IMR-90 (cell line): Measurements from ENCODE around the gene PPIH. TPM values are rescaled to one million over a fixed set of nuclear protein-coding genes. Genes with fewer than 3 reads are reported as not detected.

ENCODE experiments used
- ATAC-seq: fragments of 200-7000 bp; cut with Tn5 transposase; 2 replicates; pipeline ENCODE4 v1.9.1; 2020; ENCODE audit warnings: low read depth, mild to moderate bottlenecking, moderate library complexity
- BruUV-seq: library from RNA; stranded (reverse); fragments of 400-500 nt; replicated peaks from 2 replicates; lab custom pipeline; 2021; lab: Mats Ljungman, UMichigan
- CTCF ChIA-PET: fragments of 300-600 bp; formaldehyde crosslinking; extraction: SDS; loops from one replicate; lab custom pipeline; 2021; ENCODE audit warnings: antibody characterized with exemption; lab: Yijun Ruan, JAX
- POLR2A ChIA-PET: fragments of 300-600 bp; sonication (Branson Sonifier 250); formaldehyde crosslinking; loops from one replicate; lab custom pipeline; 2022; ENCODE audit warnings: antibody characterized with exemption; ENCODE audit not compliant: unreplicated experiment; lab: Charles Lee
- DNase-seq: peaks from one replicate; pipeline ENCODE4 v3.0.0; 2013
- H2AFZ ChIP-seq: replicated peaks from 2 replicates; pipeline ENCODE3; 2013; ENCODE audit warnings: low read length, mild to moderate bottlenecking; ENCODE audit not compliant: poor library complexity
- H2AK5ac ChIP-seq: 2 replicates; pipeline ENCODE4 v1.6.1; 2013; ENCODE audit warnings: low read depth, low read length, inconsistent platforms
- H2AK9ac ChIP-seq: replicated peaks from 2 replicates; pipeline ENCODE3; 2013; ENCODE audit warnings: mild to moderate bottlenecking, low read depth, low read length, moderate library complexity; ENCODE audit not compliant: poor library complexity
- H2BK120ac ChIP-seq: 2 replicates; pipeline ENCODE4 v1.6.1; 2013; ENCODE audit warnings: low read depth, low read length, inconsistent platforms
- H2BK15ac ChIP-seq: 3 replicates; pipeline ENCODE4 v1.6.1; 2013; ENCODE audit warnings: low read depth, low read length, inconsistent platforms
- H2BK20ac ChIP-seq: 2 replicates; pipeline ENCODE4 v1.6.1; 2013; ENCODE audit warnings: low read depth, mild to moderate bottlenecking, inconsistent platforms, low read length, moderate library complexity
- H2BK5ac ChIP-seq: 2 replicates; pipeline ENCODE4 v1.6.1; 2013; ENCODE audit warnings: mild to moderate bottlenecking, low read depth, low read length, inconsistent platforms; ENCODE audit not compliant: poor library complexity, severe bottlenecking
- H3K14ac ChIP-seq: replicated peaks from 2 replicates; pipeline ENCODE4 v1.6.1; 2013; ENCODE audit warnings: low read depth, low read length, inconsistent platforms
- H3K18ac ChIP-seq: 2 replicates; pipeline ENCODE4 v1.6.1; 2013; ENCODE audit warnings: low read depth, low read length, control low read depth
- H3K23ac ChIP-seq: 2 replicates; pipeline ENCODE4 v1.6.1; 2013; ENCODE audit warnings: low read depth, low read length, inconsistent platforms
- H3K27ac ChIP-seq: 2 replicates; pipeline ENCODE4 v1.5.1; 2013; ENCODE audit warnings: mild to moderate bottlenecking, control low read depth, low read length; ENCODE audit not compliant: insufficient read depth
- H3K27me3 ChIP-seq: 2 replicates; pipeline ENCODE4 v1.6.1; 2013; ENCODE audit warnings: low read length; ENCODE audit not compliant: control insufficient read depth, insufficient read depth
- H3K36me3 ChIP-seq: 2 replicates; pipeline ENCODE4 v1.6.1; 2013; ENCODE audit warnings: low read length, mixed read lengths; ENCODE audit not compliant: control insufficient read depth, insufficient read depth
- H3K4ac ChIP-seq: 2 replicates; pipeline ENCODE4 v1.6.1; 2013; ENCODE audit warnings: low read depth, low read length, inconsistent platforms
- H3K4me1 ChIP-seq: 2 replicates; pipeline ENCODE4 v1.6.1; 2013; ENCODE audit warnings: low read length, mixed read lengths; ENCODE audit not compliant: control insufficient read depth, insufficient read depth
- H3K4me2 ChIP-seq: 2 replicates; pipeline ENCODE4 v1.6.1; 2013; ENCODE audit warnings: low read depth, mild to moderate bottlenecking, control low read depth, low read length, moderate library complexity
- H3K4me3 ChIP-seq: 2 replicates; pipeline ENCODE4 v1.5.1; 2013; ENCODE audit warnings: low read depth, mild to moderate bottlenecking, control low read depth, low read length, moderate library complexity; ENCODE audit not compliant: insufficient read depth
- H3K56ac ChIP-seq: 2 replicates; pipeline ENCODE4 v1.6.1; 2013; ENCODE audit warnings: low read length, inconsistent platforms; ENCODE audit not compliant: insufficient read depth; ENCODE audit errors: extremely low read depth
- H3K79me1 ChIP-seq, 2 experiments: 2 replicates each; pipeline ENCODE4 v1.6.1; 2013; ENCODE audit warnings: low read length in 2 of 2, inconsistent platforms in 1 of 2, low read depth in 1 of 2
- H3K9ac ChIP-seq: 2 replicates; pipeline ENCODE4 v1.6.1; 2013; ENCODE audit warnings: low read depth, low read length, control low read depth
- H3K9me1 ChIP-seq: 2 replicates; pipeline ENCODE4 v1.6.1; 2013; ENCODE audit warnings: low read length, inconsistent platforms; ENCODE audit not compliant: insufficient read depth
- H3K9me3 ChIP-seq: 2 replicates; pipeline ENCODE4 v1.6.1; 2013; ENCODE audit warnings: low read length; ENCODE audit not compliant: control insufficient read depth, insufficient read depth
- H4K20me1 ChIP-seq: 2 replicates; pipeline ENCODE4 v1.6.1; 2013; ENCODE audit warnings: low read length, inconsistent platforms; ENCODE audit not compliant: insufficient read depth
- H4K5ac ChIP-seq: 2 replicates; pipeline ENCODE4 v1.6.1; 2013; ENCODE audit warnings: mild to moderate bottlenecking, low read depth, low read length, control low read depth
- H4K8ac ChIP-seq, 2 experiments: 2 replicates each; pipeline ENCODE4 v1.6.1; 2013; ENCODE audit warnings: low read depth in 2 of 2, low read length in 2 of 2, control low read depth in 1 of 2, inconsistent platforms in 1 of 2
- H4K91ac ChIP-seq: 2 replicates; pipeline ENCODE4 v1.6.1; 2013; ENCODE audit warnings: low read depth, low read length, inconsistent platforms; ENCODE audit not compliant: insufficient read depth
- CHD1 ChIP-seq: IDR thresholded peaks from 2 replicates; pipeline ENCODE4 v1.6.1; 2012; ENCODE audit warnings: low read depth, low read length, improper control_type of control experiment
- FOS ChIP-seq: fragments of 150-350 bp; IDR thresholded peaks from 2 replicates; pipeline ENCODE4 v1.6.1; 2016; ENCODE audit warnings: low read depth, low read length
- MAFK ChIP-seq: IDR thresholded peaks from 2 replicates; pipeline ENCODE4 v1.6.1; 2012; ENCODE audit warnings: low read depth, low read length, improper control_type of control experiment
- MXI1 ChIP-seq: IDR thresholded peaks from 2 replicates; pipeline ENCODE4 v1.6.1; 2012; ENCODE audit warnings: low read depth, mild to moderate bottlenecking, low read length, moderate library complexity, borderline replicate concordance
- NFE2L2 ChIP-seq: fragments of 150-350 bp; IDR thresholded peaks from 2 replicates; pipeline ENCODE4 v1.6.1; 2016; ENCODE audit warnings: low read depth, mild to moderate bottlenecking, low read length
- dilution Hi-C: fragments of 300-500 bp; cut with HindIII; formaldehyde crosslinking; loops from one replicate; pipeline ENCODE4 v1.14.3; 2018; ENCODE audit warnings: low sequenced_read_pairs; ENCODE audit not compliant: unreplicated experiment
- in situ Hi-C: fragments of 300-500 bp; cut with MboI; formaldehyde crosslinking; loops from 3 replicates; pipeline ENCODE4 v1.14.3; 2019; ENCODE audit warnings: low sequenced_read_pairs, inconsistent platforms, mixed read lengths
- intact Hi-C: fragments of 100-400 bp; cut with micrococcal nuclease; formaldehyde crosslinking; loops from 2 replicates; pipeline ENCODE4 v1.10.0; 2022
- polyA plus RNA-seq, 3 experiments: library from polyadenylated mRNA; depleted of rRNA; stranded (reverse); fragments of >200 nt; gene quantifications; 2 replicates each; pipeline ENCODE4 v1.2.3, GENCODE V29; 2012; ENCODE audit warnings: low replicate concordance in 1 of 3
- total RNA-seq: library from RNA; depleted of rRNA; stranded (reverse); fragments of >200 nt; gene quantifications from 2 replicates; pipeline ENCODE4 v1.2.3, GENCODE V29; 2012
- TF ChIP-seq, protein P1 (sequence below): fragments of 150-350 bp; IDR thresholded peaks from 2 replicates; pipeline ENCODE4 v1.6.1; 2016; ENCODE audit warnings: low read depth, mild to moderate bottlenecking, low read length, moderate library complexity, borderline replicate concordance

Gene PPIH
- total and polyA plus RNA-seq, 2 of the 4 experiments (the other 2 are of a cell fraction), result 22.4 to 52.1 TPM

DNA sequence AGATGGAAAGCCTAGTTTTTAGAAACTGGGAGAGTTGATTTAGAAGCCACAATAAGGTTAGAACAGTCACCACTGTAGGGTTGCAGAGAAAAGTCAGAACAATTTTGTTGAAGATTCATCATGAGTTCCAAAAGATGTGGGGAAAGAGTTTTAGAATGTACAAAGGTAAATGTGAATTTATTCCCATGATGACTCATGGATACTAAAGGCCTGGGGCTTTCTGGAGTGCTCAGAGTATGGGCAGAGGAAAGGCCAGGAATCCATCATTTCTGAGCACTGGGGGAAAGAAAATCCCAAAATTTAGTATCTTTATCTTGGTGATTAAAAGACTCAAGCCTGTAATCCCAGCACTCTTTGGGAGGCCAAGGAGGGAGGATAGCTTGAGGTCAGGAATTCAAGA, 41.8 kb downstream of the PPIH start:
- Histone ChIP-seq H3K9me3 (no peaks in the 10 kb centered on the region), H2AK5ac (no peak overlapping the region), H2BK120ac (no peak overlapping the region), H3K27me3 (no peaks in the 10 kb centered on the region), H4K8ac (no peak overlapping the region), H3K4me3 (no peak overlapping the region), H2BK5ac (no peak overlapping the region), H2BK15ac (no peak overlapping the region), H3K79me1 (peaks cover 22 to 52% of the 10 kb centered on the region in 2 experiments), H4K5ac (no peak overlapping the region), H3K18ac (no peak overlapping the region), H3K9me1 (peaks cover 3% of the 10 kb centered on the region), H3K23ac (no peak overlapping the region), H3K14ac (no peak overlapping the region), H2AFZ (no peak overlapping the region), H3K56ac (no peak overlapping the region), H2BK20ac (no peak overlapping the region), H3K4me1 (no peaks in the 10 kb centered on the region), H3K9ac (no peak overlapping the region), H4K91ac (no peak overlapping the region), H4K20me1 (peaks cover 20% of the 10 kb centered on the region), H3K27ac (no peak overlapping the region), H3K4me2 (no peak overlapping the region), H2AK9ac (no peak overlapping the region), H3K4ac (no peak overlapping the region), H3K36me3 (peaks cover 52% of the 10 kb centered on the region)
- no TSS peak for BruUV-seq
- ChIA-PET POLR2A (no interaction called here), CTCF (interaction anchor here (0.6 kb wide), 1 partner anchor 86 kb away, joined by 5 read pairs; no protein-coding TSS in a partner anchor)
- ATAC-seq, result no peak
- intact Hi-C loops, result no loop called here
- in situ Hi-C loops, result no loop called here
- dilution Hi-C loops, result no loop called here
- TF ChIP-seq MAFK (no peak), NFE2L2 (no peak), MXI1 (no peak), CHD1 (no peak), FOS (no peak)
- TF ChIP-seq, protein P1, sequence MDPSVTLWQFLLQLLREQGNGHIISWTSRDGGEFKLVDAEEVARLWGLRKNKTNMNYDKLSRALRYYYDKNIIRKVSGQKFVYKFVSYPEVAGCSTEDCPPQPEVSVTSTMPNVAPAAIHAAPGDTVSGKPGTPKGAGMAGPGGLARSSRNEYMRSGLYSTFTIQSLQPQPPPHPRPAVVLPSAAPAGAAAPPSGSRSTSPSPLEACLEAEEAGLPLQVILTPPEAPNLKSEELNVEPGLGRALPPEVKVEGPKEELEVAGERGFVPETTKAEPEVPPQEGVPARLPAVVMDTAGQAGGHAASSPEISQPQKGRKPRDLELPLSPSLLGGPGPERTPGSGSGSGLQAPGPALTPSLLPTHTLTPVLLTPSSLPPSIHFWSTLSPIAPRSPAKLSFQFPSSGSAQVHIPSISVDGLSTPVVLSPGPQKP, result no peak
- DNase-seq, result peak; percentile 18
